ENCODE data around the gene TBL1X. TPM values are rescaled to one million over a fixed set of nuclear protein-coding genes. Genes with fewer than 3 reads are reported as not detected.

Gene TBL1X
- total RNA-seq, 2 donors from 2014 or later: 16.3 to 18.9 TPM

DNA sequence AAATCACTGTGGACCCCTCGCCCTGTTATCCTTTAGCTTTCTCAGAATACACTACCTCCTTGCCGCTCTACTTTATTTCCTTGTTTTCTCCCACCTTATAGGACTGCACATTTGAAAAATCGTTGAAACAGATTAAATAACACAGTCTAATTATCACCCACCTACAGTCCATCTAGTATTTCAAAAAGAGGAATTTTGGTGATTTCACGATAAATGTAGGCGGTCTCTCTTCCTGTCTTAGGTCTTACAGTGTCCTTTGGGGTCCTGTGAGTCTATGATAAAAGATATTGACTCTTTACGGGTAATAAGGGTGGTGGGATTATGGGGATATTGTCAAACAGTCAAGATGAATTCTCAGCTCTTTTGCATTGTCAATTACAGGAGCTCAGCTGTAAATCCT lies 2.4 kb upstream of the TBL1X start:
- DNase-seq: no peak
- Histone ChIP-seq H3K27me3 (peaks cover 9% of the 10 kb centered on the region), H3K4me1 (peaks cover 10% of the 10 kb centered on the region), H3K27ac (no peak overlapping the region), H3K4me3 (no peak overlapping the region), H3K9me3 (no peaks in the 10 kb centered on the region), H3K36me3 (no peaks in the 10 kb centered on the region), H3K9ac (ENCODE audit: low read depth in 2 of 2, low read length in 2 of 2) (no peak overlapping the region)
- TF ChIP-seq, protein P1, sequence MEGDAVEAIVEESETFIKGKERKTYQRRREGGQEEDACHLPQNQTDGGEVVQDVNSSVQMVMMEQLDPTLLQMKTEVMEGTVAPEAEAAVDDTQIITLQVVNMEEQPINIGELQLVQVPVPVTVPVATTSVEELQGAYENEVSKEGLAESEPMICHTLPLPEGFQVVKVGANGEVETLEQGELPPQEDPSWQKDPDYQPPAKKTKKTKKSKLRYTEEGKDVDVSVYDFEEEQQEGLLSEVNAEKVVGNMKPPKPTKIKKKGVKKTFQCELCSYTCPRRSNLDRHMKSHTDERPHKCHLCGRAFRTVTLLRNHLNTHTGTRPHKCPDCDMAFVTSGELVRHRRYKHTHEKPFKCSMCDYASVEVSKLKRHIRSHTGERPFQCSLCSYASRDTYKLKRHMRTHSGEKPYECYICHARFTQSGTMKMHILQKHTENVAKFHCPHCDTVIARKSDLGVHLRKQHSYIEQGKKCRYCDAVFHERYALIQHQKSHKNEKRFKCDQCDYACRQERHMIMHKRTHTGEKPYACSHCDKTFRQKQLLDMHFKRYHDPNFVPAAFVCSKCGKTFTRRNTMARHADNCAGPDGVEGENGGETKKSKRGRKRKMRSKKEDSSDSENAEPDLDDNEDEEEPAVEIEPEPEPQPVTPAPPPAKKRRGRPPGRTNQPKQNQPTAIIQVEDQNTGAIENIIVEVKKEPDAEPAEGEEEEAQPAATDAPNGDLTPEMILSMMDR (IDR thresholded peaks at IDR 0.05): no peak
- intact Hi-C loops (cut with DNase I): loop anchor here (1.0 to 10.0 kb wide), 2 partner anchors 120 to 222 kb away; no protein-coding TSS in a partner anchor

DNA sequence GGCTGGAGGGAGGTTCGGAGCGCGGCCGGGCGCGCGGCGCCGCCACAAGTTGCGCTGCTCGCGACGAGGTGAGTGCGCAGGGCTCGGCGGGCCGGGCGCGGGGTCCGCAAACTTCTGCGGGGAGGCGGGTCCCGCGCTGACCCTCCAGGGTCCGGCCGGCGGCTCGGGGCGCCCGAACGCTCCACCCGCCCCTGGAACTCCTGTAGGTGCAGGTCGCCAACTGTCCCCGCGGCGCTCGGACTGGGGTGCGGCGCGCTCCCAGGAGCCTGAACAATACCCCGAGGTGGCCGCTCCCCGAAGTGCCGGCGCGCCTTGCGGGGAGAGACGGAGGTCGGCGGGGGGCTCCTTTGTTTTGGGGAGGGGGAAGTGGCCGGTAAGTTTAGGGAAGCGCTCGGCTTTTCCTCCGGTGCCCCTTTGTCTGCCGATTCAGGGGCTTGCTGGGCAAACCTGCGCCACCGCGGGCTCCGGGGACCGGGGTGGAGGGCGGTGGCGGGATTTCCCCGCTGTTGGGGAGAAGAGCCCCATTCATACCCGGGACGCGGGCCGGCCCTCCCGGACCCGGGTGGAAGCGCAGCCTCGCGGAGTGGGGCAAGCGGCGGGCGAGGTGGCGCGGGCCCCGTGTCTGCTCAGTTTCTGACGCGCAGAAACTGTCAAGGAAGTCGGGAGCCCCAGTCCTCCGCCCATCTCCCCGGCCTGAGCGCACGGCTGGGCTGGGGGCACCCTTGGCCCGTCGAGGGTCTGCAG lies 694 bp downstream of the TBL1X start:
- no peaks in the 10 kb centered on the region for H3K36me3 ChIP-seq
- peaks cover 9% of the 10 kb centered on the region for H3K27me3 ChIP-seq
- intact Hi-C loops (cut with DNase I): loop anchor here (10.0 kb wide), 1 partner anchor 219 kb away; no protein-coding TSS in a partner anchor
- H3K9me3 ChIP-seq: no peaks in the 10 kb centered on the region
- DNase-seq: peak; percentile 32
- TF ChIP-seq, protein P1 (IDR thresholded peaks at IDR 0.05): no peak
- peak overlapping the region; percentile 20 for H3K27ac ChIP-seq
- H3K9ac ChIP-seq (ENCODE audit: low read depth in 2 of 2, low read length in 2 of 2): peak overlapping the region; percentile 51 to 66
- H3K4me3 ChIP-seq: peak overlapping the region; percentile 52
- peaks cover 10% of the 10 kb centered on the region for H3K4me1 ChIP-seq

- H3K9me3 ChIP-seq: no peaks in the 10 kb centered on the region
- DNase-seq: peak; percentile 37
- TF ChIP-seq, protein P1 (IDR thresholded peaks at IDR 0.05): no peak
- no peaks in the 10 kb centered on the region for H3K36me3 ChIP-seq
- H3K4me1 ChIP-seq: peaks cover 10% of the 10 kb centered on the region
- H3K27me3 ChIP-seq: peaks cover 9% of the 10 kb centered on the region
- peak overlapping the region; percentile 52 for H3K4me3 ChIP-seq
- intact Hi-C loops (cut with DNase I): loop anchor here (10.0 kb wide), 1 partner anchor 219 kb away; no protein-coding TSS in a partner anchor
- no peak overlapping the region for H3K27ac ChIP-seq
- peak overlapping the region; percentile 46 to 66 for H3K9ac ChIP-seq (ENCODE audit: low read depth in 2 of 2, low read length in 2 of 2)
These were observed 1.3 kb downstream of the TBL1X start for GRCh38 chrX:9466124-9466495.

DNA sequence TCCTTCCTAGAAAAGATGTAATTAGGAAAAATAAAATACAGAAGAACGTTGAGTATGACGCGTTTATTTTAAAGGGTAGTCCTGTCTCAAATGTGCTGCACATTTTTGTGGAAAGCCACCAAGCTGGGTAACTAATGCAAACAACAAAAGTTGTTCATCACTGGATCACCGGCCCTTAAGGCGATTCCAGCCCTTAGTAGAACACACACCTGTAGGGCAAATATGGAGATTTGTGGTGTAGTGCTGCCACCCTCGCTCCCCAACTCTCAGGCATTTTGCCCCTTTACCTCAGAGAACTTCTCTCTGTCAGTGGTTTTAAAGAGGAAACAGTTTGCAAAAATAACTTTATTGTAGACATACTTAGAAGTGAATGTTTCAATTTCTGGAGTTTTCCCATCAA lies 1.9 kb downstream of the TBL1X start:
- Histone ChIP-seq H3K36me3 (no peaks in the 10 kb centered on the region), H3K4me3 (no peak overlapping the region), H3K27me3 (peaks cover 9% of the 10 kb centered on the region), H3K9ac (ENCODE audit: low read depth in 2 of 2, low read length in 2 of 2) (peak overlapping the region; percentile 35 to 46), H3K27ac (no peak overlapping the region), H3K9me3 (no peaks in the 10 kb centered on the region), H3K4me1 (peaks cover 10% of the 10 kb centered on the region)
- intact Hi-C loops (cut with DNase I): loop anchor here (10.0 kb wide), 1 partner anchor 218 kb away; no protein-coding TSS in a partner anchor
- TF ChIP-seq, protein P1 (IDR thresholded peaks at IDR 0.05): no peak
- DNase-seq: no peak

- TF ChIP-seq, protein P1 (IDR thresholded peaks at IDR 0.05): no peak
- Histone ChIP-seq H3K36me3 (no peaks in the 10 kb centered on the region), H3K27ac (no peak overlapping the region), H3K9me3 (no peaks in the 10 kb centered on the region), H3K4me3 (no peak overlapping the region), H3K9ac (ENCODE audit: low read depth in 2 of 2, low read length in 2 of 2) (peak overlapping the region in 1 of 2 donors; percentile 46), H3K27me3 (peaks cover 9% of the 10 kb centered on the region), H3K4me1 (peaks cover 10% of the 10 kb centered on the region)
- intact Hi-C loops (cut with DNase I): loop anchor here (10.0 kb wide), 1 partner anchor 218 kb away; no protein-coding TSS in a partner anchor
- DNase-seq: no peak
These were observed 2.3 kb downstream of the TBL1X start for GRCh38 chrX:9467146-9467545.

Measured in colonic mucosa (tissue), 4 donors.